IPS DF 4.7 (cell line): ENCODE results near the gene PGGT1B.

Experiments
- DNase-seq: peaks from one replicate; pipeline ENCODE4 v3.0.0-alpha.2; 2013; ENCODE audit warnings: low spot score; ENCODE audit errors: extremely low read depth

Gene PGGT1B

DNA sequence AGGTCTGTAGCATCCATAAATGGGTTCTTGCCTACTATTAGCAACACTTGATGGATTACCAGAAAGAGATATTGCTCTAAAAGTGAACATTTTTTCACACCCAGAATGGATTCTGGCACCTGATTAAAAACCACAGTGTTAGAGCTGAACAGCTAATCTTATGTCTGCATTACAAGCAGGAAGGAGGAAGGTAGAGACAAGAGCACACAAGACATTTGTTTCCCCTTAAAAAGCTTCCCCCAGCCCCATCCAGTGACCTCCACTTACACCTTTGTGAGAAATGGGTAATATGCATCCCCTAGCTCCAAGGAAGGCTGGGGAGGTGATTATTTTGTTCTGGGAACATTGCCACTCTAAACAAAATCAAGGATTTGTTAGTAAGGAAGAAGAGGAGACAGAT lies 80.9 kb downstream of the PGGT1B start:
- no peak for DNase-seq

DNA sequence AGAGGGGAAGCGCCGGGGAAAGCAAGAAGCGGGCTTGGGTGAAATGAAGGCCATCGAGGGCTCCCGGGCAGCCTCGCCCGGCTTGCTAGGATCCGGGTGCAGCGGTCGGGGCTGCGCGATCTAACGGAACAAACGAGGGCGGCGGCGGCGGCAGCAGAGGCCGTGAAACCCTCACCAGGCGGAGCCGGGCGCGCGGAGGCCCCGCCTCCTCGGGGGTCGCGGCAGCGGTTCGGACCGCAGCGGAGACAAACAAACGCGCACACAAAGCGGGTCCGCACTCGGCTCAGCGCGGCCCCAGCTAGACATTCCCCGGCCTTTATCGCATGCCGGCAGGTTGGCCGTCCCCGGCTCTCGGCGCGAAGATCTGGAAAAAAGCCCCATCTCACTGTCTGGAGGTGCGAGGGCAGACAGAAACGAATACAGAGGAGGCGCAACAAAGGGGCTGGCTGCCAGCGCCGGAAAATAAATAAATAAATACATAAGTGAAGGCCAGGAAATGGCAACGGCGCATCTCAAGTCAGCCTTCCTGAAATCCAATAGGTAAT lies 82.4 kb downstream of the PGGT1B start:
- DNase-seq: no peak

DNA sequence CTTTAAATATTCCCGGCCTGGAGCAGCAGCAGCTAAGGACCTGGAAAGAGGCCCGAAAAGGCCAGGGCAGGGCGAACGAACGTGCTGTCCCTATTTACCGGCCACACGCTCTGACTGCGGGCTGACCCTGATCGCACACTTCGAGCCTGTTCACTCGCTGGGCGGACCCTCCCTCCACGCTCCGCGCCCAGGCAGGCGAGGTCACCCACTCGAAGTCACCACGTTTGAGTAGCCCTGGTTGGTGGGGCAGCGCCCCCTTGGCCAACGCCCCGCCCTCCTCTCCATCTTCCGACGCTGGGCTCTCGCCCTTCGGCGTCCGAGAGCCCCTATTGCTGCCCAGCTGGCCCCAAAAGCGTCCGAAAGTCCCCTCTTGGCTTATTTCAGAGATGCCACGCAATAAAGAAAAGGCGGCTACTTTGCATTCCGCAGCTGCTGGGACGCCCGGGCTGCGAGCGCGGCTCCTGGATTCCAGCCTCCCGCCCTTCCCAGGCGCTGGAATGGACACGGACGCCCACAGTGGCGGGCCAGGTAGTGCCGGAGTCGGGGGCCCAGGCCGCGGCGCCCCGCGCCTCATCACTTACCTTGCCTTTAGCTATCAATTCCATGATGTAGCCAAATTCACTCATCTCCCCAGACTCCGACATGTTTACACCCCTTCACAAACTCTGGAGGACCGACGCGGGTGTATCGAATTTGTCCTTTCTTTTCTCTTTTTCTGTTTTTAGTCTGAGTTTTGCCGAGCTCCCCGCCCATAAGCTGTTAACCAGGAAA lies 83.1 kb downstream of the PGGT1B start:
- DNase-seq: no peak

DNA sequence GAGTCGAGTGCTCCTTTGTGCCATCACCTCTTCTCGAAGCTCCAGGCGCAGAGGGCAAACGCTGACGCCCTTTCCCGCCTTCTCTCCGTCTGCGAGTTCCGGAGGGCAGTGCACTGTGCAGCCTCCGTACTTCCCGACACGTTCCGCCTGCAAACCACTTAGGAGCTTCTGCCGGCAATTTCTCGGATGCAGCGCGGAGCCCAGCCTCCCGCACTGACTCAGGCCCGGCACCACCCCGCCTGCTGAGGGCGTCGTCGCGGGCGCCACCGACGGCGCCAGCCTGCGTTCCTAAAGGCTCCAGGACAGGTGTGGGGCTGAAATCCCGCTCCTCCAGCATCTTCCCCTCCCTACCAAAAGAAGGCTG lies 83.7 kb downstream of the PGGT1B start:
- DNase-seq: no peak

DNA sequence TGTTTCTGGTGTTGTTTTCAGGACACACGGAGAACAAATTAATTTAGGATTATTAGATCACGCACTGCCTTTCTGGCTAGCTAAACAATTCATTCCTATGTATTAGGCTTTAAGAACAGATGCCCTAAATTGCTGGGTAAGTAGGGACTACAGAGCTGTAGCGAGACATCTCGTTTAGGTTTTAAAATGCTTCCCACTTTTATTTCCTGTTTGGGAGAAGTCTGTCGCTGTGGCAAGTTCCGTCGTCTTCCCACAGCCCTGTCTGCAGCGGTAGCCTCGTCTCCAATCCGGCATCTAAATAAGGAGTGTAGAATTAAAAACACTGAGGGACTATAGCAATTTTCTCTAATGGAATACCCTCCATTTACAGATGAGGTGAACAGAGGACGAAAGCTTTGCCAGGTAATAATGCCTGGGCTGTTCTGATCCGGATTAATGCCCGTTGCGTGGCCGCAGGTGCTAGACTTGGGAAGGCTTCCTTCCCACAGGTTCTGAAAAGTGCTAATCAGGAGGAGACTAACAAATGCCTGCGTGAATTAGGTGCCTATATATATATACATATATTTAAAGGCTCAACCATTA lies 91.7 kb downstream of the PGGT1B start:
- DNase-seq: no peak

DNA sequence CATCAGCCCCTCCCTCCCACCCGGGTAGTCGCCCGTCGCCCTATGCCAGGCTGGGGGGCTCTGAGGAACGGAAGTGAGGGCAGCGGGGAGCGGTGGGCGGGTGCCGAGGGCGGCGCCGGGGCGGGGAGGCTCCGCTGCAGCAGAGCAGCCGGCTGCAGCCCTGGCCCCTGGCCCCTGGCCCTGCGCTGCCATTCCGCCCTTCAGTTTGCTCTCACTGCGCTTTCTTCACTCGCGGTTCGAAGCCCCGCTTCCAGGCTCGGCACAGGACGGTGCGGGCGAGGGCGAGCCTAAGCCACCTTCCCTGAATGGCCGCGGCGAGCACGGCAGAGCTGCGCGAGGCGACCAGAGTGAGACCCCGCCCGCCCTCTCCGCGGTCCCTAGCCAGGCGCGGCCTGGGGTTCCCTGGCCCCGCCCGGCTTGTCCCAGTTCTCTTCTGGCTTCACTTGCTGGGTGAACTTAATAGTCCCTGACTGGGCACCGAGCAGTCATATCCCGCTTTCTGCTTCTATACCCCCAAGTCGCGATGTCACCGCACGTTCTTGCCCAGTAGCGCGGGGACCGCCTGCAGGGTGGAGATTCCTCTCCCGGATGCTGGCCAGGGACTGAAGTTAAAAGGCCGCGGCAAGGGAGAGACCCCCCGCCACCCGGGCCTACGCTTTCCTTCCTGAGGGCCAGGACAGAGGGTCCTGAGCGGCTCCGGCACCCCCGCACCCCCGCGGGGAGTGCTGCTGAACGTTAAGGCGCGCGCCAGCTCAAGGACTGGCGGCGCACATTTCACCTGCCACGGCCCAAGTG lies 92.3 kb downstream of the PGGT1B start:
- no peak for DNase-seq

DNA sequence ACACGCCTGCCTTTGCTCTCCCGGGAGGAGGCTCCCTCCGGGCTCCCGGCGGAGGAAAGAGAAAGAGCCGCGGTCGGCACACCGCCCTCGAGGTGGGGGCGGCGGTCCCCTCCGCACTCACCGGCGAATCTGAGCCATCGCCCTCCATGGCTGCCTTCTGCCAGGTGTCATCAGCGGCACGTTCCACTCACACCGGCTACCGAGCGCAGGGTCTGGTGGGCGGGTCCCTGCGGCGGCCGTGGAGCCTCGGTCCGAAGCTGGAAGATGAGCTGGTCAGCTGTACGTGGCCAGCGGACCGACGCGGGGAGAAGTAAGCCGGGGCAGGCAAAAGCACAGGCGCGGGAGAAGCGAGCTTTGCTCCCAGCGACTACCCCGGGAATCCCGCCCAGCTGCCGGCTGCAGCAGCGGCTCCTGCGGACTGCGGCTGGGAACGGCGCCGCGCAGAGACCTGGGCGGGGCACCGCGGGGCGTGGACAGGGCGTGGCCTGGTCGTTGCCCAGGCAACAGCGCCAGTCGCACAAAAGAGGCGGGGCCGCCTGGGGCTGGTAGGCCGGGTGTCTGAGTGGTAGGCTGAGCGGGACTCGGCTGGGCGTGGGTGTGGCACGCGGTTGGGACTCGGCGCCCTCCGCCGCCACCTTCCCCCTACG lies 93.1 kb downstream of the PGGT1B start, which contains the start of gene TRIM36:
Gene TRIM36, minus strand, starts transcription at position 422 of the 647 bp plus-strand sequence. Its CDS starts 274 bp downstream, at position 148.
- no peak for DNase-seq

DNA sequence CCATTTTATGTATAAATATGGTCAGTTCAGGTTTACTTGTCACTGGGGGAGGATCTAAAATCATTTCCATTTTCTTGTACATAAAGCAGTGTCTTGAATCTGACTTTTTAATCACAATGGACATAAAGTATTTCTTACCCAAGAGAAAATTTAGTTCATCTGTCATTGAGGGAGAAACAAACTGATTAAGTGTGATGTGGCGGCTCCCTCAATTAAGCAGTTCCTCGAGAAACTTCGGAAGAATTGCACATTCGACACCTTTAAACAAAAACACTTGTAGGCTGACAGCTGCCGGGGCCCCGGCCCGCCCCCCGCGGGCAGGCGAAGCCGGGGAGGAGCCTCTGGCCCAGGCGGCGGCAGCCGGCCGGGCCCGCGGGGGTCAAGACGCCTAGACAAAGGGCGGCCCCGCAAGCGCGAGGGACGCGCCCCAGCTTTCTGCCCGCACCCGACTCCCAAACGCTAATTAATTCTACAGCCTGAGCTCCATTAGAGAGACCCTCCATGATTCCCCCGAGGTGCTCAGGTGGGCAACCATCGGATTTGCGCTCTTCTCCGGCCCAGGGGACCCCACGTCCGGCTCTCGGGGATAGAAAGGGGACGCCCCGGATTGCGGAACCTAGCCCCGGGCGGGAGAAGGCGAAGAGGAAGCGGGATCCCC lies 93.7 kb downstream of the PGGT1B start:
- no peak for DNase-seq

DNA sequence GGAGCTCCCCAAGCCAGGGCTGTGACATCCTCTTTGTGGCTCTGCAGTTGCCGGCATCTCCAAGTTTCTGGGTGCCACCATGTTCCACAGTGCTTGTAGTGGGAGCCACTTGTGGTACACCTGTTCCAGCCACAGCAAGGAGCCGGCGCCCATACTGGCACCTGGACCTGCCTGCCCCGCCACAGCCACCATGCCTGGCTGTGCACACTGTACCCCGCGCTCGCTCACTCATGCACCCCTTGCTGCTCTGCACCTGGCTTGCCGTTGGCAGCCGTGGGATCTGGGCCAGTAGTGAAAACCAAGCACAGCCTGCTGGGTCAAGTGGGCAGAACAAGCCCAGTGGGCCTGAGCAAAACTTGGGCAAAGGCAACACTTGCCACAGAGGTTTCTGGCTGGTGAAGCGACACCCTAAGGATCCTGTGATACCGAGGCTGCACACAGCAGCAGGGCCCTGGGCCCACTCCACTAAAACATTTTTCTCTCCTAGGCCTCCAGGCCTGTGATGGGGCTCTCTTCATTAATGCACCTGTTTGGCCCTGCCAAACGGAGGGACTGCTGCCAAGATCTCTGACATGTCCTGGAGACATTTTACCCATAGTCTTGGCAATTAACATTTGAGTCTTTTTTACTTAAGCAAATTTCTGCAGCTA lies 95.8 kb downstream of the PGGT1B start:
- DNase-seq: no peak

DNA sequence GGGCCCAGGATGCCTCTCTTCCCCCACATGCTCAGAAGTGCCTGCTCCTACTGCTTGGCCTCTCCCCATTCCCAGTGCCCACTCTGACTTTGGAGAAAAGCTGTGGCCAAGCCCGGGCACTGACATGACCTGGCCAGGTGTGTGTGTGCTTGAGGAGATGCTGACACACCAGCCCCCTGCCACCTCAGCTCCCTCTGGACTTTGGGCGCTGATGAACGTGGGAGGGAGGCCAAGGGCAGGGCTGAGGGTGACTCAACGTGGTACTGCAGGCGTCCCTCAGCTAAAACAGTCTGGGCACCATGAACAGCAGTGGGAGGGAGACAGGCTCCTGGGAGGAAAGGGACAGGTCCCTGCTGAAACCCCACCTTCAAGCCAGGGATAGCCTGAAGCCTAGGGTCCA lies 96.9 kb downstream of the PGGT1B start:
- DNase-seq: no peak

DNA sequence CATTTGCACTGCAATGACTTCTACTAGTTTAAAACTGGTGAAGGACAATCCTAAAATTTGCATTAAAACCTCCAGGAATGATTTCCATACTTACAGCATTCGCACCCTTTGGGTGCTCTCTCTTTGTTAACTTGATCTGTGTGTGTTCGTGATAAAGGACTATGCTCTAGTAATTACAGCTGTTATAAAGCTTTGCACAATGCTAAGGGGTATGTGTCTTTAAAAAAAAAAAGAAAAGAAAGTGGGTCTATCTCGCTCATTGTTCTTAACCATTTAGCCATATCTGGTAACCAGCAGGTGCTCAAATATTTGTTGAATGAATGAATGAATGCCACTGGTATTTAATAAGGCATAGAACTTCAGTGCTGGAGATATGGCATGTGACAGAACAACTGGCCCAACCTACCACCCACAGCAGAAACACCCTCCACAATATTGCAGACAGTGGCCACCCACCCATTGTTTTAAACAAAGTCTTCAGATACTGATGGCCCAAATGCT lies 101.7 kb downstream of the PGGT1B start:
- DNase-seq: no peak
